ENCODE measurements around the gene SLC26A6. TPM values are rescaled to one million over a fixed set of nuclear protein-coding genes. Genes with fewer than 3 reads are reported as not detected.

Gene SLC26A6
- polyA plus RNA-seq, 1 experiment: 23.1 TPM

DNA sequence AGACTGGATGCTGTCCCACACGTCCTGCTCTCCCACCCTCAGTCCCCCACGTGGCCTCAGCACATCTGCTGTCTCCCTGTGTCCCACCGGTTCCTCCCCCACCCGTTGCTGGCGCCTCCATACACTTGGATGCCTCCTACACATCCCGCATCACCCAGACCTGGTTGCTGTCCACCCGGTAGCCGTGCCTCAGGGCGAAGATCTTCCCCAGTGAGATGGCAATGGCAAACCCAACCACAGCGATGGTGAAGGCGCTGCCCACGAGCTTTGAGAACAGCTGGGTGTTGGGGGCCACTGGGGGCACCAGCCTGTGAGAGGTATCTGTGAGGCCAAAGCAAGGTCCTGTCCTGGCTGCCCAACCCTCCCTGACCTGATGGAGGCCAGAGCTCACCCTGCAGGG is 4.4 kb downstream of the SLC26A6 start:
- POLR2A ChIA-PET: interaction anchor here (0.6 kb wide), 1 partner anchor 32 kb away, joined by 3 read pairs; no protein-coding TSS in a partner anchor
- no peak for DNase-seq (ENCODE audit: low read depth, low spot score)
- TF ChIP-seq, protein P1, sequence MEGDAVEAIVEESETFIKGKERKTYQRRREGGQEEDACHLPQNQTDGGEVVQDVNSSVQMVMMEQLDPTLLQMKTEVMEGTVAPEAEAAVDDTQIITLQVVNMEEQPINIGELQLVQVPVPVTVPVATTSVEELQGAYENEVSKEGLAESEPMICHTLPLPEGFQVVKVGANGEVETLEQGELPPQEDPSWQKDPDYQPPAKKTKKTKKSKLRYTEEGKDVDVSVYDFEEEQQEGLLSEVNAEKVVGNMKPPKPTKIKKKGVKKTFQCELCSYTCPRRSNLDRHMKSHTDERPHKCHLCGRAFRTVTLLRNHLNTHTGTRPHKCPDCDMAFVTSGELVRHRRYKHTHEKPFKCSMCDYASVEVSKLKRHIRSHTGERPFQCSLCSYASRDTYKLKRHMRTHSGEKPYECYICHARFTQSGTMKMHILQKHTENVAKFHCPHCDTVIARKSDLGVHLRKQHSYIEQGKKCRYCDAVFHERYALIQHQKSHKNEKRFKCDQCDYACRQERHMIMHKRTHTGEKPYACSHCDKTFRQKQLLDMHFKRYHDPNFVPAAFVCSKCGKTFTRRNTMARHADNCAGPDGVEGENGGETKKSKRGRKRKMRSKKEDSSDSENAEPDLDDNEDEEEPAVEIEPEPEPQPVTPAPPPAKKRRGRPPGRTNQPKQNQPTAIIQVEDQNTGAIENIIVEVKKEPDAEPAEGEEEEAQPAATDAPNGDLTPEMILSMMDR (IDR thresholded peaks at IDR 0.05; ENCODE audit: low read depth, low read length): no peak
- Histone ChIP-seq H3K27me3 (ENCODE audit: control insufficient read depth, insufficient read depth, low read length) (no peaks in the 10 kb centered on the region), H3K27ac (ENCODE audit: low read depth, low read length) (no peak overlapping the region), H3K9me3 (ENCODE audit: control insufficient read depth, insufficient read depth, low read length) (peaks cover 3% of the 10 kb centered on the region; the same call in 1 of the 2 replicates), H3K4me3 (ENCODE audit: low read depth, low read length) (no peak overlapping the region)
- CTCF ChIA-PET: no interaction called here

DNA sequence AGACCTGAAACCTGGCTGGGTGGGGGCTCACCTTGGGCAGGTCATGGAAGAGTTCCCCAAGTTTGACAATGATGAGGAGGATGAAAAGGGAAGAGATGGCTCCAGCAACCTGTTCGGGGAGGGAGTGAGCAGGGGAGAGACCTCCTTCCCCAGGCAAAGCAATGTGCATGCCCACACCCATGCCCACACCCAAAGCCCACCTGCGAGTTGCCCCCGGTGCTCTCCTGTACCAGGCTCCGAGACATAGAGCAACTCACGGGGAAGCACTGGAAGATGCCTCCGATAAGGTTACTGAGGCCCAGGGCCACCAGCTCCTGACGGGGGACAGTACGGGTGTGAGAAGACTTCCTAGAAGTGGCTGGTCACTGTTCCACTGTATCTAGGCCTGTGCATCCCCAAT is 4.9 kb downstream of the SLC26A6 start:
- H3K27me3 ChIP-seq (ENCODE audit: control insufficient read depth, insufficient read depth, low read length): no peaks in the 10 kb centered on the region
- H3K4me3 ChIP-seq (ENCODE audit: low read depth, low read length): no peak overlapping the region
- H3K27ac ChIP-seq (ENCODE audit: low read depth, low read length): no peak overlapping the region
- TF ChIP-seq, protein P1 (IDR thresholded peaks at IDR 0.05; ENCODE audit: low read depth, low read length): no peak
- ChIA-PET CTCF (no interaction called here), POLR2A (interaction anchor here (0.6 kb wide), 1 partner anchor 32 kb away, joined by 3 read pairs; no protein-coding TSS in a partner anchor)
- no peak for DNase-seq (ENCODE audit: low read depth, low spot score)
- peaks cover 3% of the 10 kb centered on the region; the same call in 1 of the 2 replicates for H3K9me3 ChIP-seq (ENCODE audit: control insufficient read depth, insufficient read depth, low read length)

DNA sequence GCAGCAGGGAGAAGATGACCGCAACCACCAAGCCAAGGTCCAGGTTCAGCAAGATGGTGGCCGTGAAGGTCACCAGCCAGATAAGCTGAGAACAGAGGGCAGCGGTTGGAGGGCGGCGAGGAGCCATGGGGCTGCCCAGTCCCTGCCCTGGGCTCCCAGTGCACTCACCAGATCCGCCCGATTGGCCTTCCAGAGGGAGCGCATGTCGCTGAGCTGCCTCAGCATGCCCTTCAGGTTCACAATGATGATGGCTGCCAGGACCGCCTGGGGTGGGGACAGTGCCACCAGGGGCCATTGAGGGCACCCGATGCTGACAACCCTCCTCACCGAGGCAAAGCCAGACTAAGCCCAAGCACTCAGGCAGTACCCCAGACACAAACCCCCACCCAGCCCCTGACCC is 5.4 kb downstream of the SLC26A6 start:
- Histone ChIP-seq H3K27ac (ENCODE audit: low read depth, low read length) (no peak overlapping the region), H3K27me3 (ENCODE audit: control insufficient read depth, insufficient read depth, low read length) (no peaks in the 10 kb centered on the region), H3K9me3 (ENCODE audit: control insufficient read depth, insufficient read depth, low read length) (peaks cover under 1% of the 10 kb centered on the region; the same call in 1 of the 2 replicates), H3K4me3 (ENCODE audit: low read depth, low read length) (no peak overlapping the region)
- ChIA-PET CTCF (no interaction called here), POLR2A (interaction anchor here (0.6 kb wide), 1 partner anchor 32 kb away, joined by 3 read pairs; no protein-coding TSS in a partner anchor)
- DNase-seq (ENCODE audit: low read depth, low spot score): no peak
- TF ChIP-seq, protein P1 (IDR thresholded peaks at IDR 0.05; ENCODE audit: low read depth, low read length): no peak

DNA sequence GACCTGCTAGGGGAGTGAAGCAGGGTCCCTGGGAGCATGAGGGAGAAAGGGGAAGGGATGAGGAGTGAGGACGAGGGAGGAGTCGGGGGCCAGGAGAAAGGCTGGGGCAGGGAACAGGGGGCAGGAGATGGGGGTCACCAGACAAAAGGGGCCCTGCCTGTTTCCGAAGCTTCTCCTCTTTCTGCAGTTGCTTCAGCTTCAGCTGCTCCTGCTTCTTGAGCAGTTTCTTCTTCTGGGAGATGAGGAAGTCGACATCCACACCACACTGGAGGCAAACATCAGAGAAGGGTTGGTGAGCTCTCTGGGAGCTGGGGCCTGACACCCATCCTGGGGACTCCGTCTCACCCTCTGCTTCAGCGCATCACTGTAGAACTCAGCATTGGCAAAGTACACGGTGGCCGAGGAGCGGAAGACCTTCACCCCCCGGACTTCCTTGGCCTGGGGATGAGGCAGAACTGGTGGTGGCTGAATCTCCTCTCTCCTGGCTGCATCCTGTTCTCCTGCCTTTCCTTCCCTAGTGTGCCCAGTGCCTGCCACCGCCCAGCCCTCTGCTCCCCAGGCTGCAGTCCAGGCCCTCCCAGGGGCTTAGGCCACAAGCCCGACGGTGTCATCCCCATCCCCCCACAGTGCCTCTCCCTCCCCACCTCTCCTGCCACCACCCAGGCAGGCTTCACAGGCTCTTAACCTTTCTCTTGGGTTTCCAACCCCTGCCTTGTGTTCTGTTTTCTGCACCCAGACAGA is 6.8 kb downstream of the SLC26A6 start:
- Histone ChIP-seq H3K9me3 (ENCODE audit: control insufficient read depth, insufficient read depth, low read length) (no peaks in the 10 kb centered on the region; the same call in 1 of the 2 replicates), H3K27me3 (ENCODE audit: control insufficient read depth, insufficient read depth, low read length) (no peaks in the 10 kb centered on the region), H3K4me3 (ENCODE audit: low read depth, low read length) (no peak overlapping the region), H3K27ac (ENCODE audit: low read depth, low read length) (no peak overlapping the region)
- ChIA-PET POLR2A (no interaction called here), CTCF (no interaction called here)
- no peak for DNase-seq (ENCODE audit: low read depth, low spot score)
- TF ChIP-seq, protein P1 (IDR thresholded peaks at IDR 0.05; ENCODE audit: low read depth, low read length): no peak

DNA sequence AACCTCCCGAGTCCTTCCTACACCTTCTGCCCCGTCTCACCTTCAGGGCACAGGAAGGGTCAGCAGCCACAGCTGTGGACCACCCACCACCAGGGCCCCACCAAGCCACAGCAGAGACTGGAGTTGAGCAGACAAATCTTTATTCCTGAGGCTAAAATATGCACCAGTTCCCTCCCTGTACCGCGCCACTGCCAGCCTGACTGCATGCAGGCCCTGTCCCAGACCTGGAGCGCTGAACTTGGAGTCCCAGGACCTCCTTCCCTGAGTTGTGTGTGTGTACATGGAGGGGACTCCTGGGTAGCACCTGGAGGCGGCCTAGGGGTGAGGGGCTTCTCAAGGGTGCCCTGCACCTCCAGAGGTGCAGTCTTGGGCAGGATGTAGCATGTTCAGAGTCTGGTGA is 9.7 kb downstream of the SLC26A6 start:
- H3K27ac ChIP-seq (ENCODE audit: low read depth, low read length): no peak overlapping the region
- H3K4me3 ChIP-seq (ENCODE audit: low read depth, low read length): no peak overlapping the region
- TF ChIP-seq, protein P1 (IDR thresholded peaks at IDR 0.05; ENCODE audit: low read depth, low read length): no peak
- POLR2A ChIA-PET: no interaction called here
- no peaks in the 10 kb centered on the region; the same call in 1 of the 2 replicates for H3K9me3 ChIP-seq (ENCODE audit: control insufficient read depth, insufficient read depth, low read length)
- DNase-seq (ENCODE audit: low read depth, low spot score): no peak
- no peaks in the 10 kb centered on the region for H3K27me3 ChIP-seq (ENCODE audit: control insufficient read depth, insufficient read depth, low read length)
- CTCF ChIA-PET: no interaction called here
